AG09319 (cell line): Measurements from ENCODE around the gene ADAMTSL3.

ENCODE experiments used
- DNase-seq: peaks from one replicate; pipeline ENCODE4 v3.0.0-alpha.2; 2010; ENCODE audit warnings: low read depth; ENCODE audit errors: extremely low read depth
- CTCF ChIP-seq: IDR thresholded peaks from 2 replicates; pipeline ENCODE4 v1.5.1; 2011; ENCODE audit warnings: low read depth, mild to moderate bottlenecking, inconsistent platforms, low read length, moderate library complexity

Gene ADAMTSL3

GRCh38 chr15:83650831-83651230 lies 3.1 kb upstream of the ADAMTSL3 start:
- no peak for DNase-seq
- TF ChIP-seq CTCF: no peak

GRCh38 chr15:83651541-83651940 lies 2.4 kb upstream of the ADAMTSL3 start:
- TF ChIP-seq CTCF: no peak

GRCh38 chr15:83652626-83653204 lies 1.2 kb upstream of the ADAMTSL3 start:
- TF ChIP-seq CTCF: no peak

More at GRCh38 chr15:83651541-83651940, 2.4 kb upstream of the ADAMTSL3 start:
- no peak for DNase-seq

GRCh38 chr15:83653288-83653638 lies 660 bp upstream of the ADAMTSL3 start:
- no peak for TF ChIP-seq CTCF
- no peak for DNase-seq

More at GRCh38 chr15:83652626-83653204, 1.2 kb upstream of the ADAMTSL3 start:
- DNase-seq: no peak

GRCh38 chr15:83654379-83655236 lies 685 bp downstream of the ADAMTSL3 start:
- no peak for TF ChIP-seq CTCF
- no peak for DNase-seq

GRCh38 chr15:83655237-83655616 lies 1.3 kb downstream of the ADAMTSL3 start:
- no peak for DNase-seq
- TF ChIP-seq CTCF: no peak

GRCh38 chr15:83656192-83656591 lies 2.3 kb downstream of the ADAMTSL3 start:
- TF ChIP-seq CTCF: no peak
- DNase-seq: no peak
